HCT116 (cell line): ENCODE measurements around the gene TNXB. TPM values are rescaled to one million over a fixed set of nuclear protein-coding genes. Genes with fewer than 3 reads are reported as not detected.
"Not testable (repeated sequence)": the region's sequence is repeated elsewhere in the genome, so short reads cannot be mapped to it uniquely, and the experiment has no call there.

Experiments
- ATAC-seq: fragments of 200-7000 bp; cut with Tn5 transposase; 2 replicates; pipeline ENCODE4 v1.9.1; 2020; ENCODE audit warnings: mild to moderate bottlenecking, moderate library complexity
- BruUV-seq: library from RNA; stranded (reverse); fragments of 400-500 nt; replicated peaks from 2 replicates; lab custom pipeline; 2021; lab: Mats Ljungman, UMichigan
- CTCF ChIA-PET: fragments of 300-600 bp; sonication (Branson Sonifier 250); formaldehyde crosslinking; loops from one replicate; lab custom pipeline; 2021; ENCODE audit warnings: antibody characterized with exemption; lab: Charles Lee
- POLR2A ChIA-PET: fragments of 300-600, 350-600 bp; sonication (Branson Sonifier 250); formaldehyde crosslinking; loops from one replicate; lab custom pipeline; 2021; ENCODE audit warnings: antibody characterized with exemption; lab: Charles Lee
- RAD21 ChIA-PET, 2 experiments: fragments of 300-600 bp; sonication (Branson Sonifier 250); formaldehyde crosslinking; loops; one replicate each; lab custom pipeline; 2023; ENCODE audit warnings: low total read pairs in 2 of 2; ENCODE audit not compliant: uncharacterized antibody in 2 of 2, unreplicated experiment in 2 of 2, low non-redundant PET in 1 of 2; lab: Charles Lee
- DNase-seq: peaks from one replicate; pipeline ENCODE4 v3.0.0-alpha.2; 2010; ENCODE audit warnings: low read depth, low spot score
- H2AFZ ChIP-seq: fragments of 200-600 bp; shearing (Covaris generic), sonication (generic); 2 replicates; pipeline ENCODE4 v1.6.1; 2017; ENCODE audit warnings: low read depth, mixed run types, mixed read lengths, antibody characterized with exemption, low read length; ENCODE audit not compliant: poor library complexity, severe bottlenecking
- H3K27ac ChIP-seq: 2 replicates; pipeline ENCODE4 v1.5.1; 2012; ENCODE audit warnings: low read depth, low read length
- H3K27me3 ChIP-seq: fragments of 200-600 bp; sonication (generic); 2 replicates; pipeline ENCODE4 v1.6.1; 2016; ENCODE audit warnings: mixed run types, low read length, mixed read lengths; ENCODE audit not compliant: insufficient read depth
- H3K36me3 ChIP-seq, 2 experiments: fragments of 200-500 bp in 1 of 2; fragments of 200-600 bp in 1 of 2; sonication (Bioruptor generic) in 1 of 2; sonication (generic) in 1 of 2; 2 replicates each; pipeline versions ENCODE4 v1.5.1 to v1.6.1; 2014 to 2016; ENCODE audit warnings: low read length in 2 of 2, inconsistent platforms in 1 of 2, mixed read lengths in 1 of 2, mixed run types in 1 of 2; ENCODE audit not compliant: insufficient read depth in 2 of 2, control insufficient read depth in 1 of 2
- H3K4me1 ChIP-seq, 2 experiments: fragments of 200-600 bp in 1 of 2; sonication (generic) in 1 of 2; 2 replicates each; pipeline versions ENCODE4 v1.5.1 to v1.6.1; 2012 to 2017; ENCODE audit warnings: low read length in 2 of 2, inconsistent platforms in 1 of 2, mild to moderate bottlenecking in 1 of 2, mixed read lengths in 1 of 2, mixed run types in 1 of 2, moderate library complexity in 1 of 2; ENCODE audit not compliant: insufficient read depth in 2 of 2, control insufficient read depth in 1 of 2
- H3K4me2 ChIP-seq: fragments of 200-600 bp; sonication (generic); 2 replicates; pipeline ENCODE4 v1.6.1; 2017; ENCODE audit warnings: mixed run types, low read length, mixed read lengths
- H3K4me3 ChIP-seq, 2 experiments: fragments of 200-600 bp in 1 of 2; sonication (generic) in 1 of 2; replicated peaks in 1 of 2; 2 replicates each; pipeline ENCODE4 v1.5.1; 2011 to 2016; ENCODE audit warnings: low read length in 2 of 2, control low read depth in 1 of 2, low read depth in 1 of 2, mild to moderate bottlenecking in 1 of 2, mixed read lengths in 1 of 2, mixed run types in 1 of 2
- H3K79me2 ChIP-seq: fragments of 200-600 bp; sonication (generic); 2 replicates; pipeline ENCODE4 v1.6.1; 2017; ENCODE audit warnings: mild to moderate bottlenecking, mixed run types, low read length, moderate library complexity, mixed read lengths; ENCODE audit not compliant: insufficient read depth
- H3K9ac ChIP-seq: fragments of 200-600 bp; sonication (generic); 2 replicates; pipeline ENCODE4 v1.6.1; 2016; ENCODE audit warnings: low read length, mixed read lengths
- H3K9me2 ChIP-seq: fragments of 200-600 bp; sonication (generic), shearing (Covaris generic); 2 replicates; pipeline ENCODE4 v1.6.1; 2017; ENCODE audit warnings: mixed run types, mild to moderate bottlenecking, moderate library complexity; ENCODE audit not compliant: insufficient read depth
- H3K9me3 ChIP-seq, 2 experiments: fragments of 200-500 bp in 1 of 2; fragments of 200-600 bp in 1 of 2; sonication (Bioruptor generic) in 1 of 2; sonication (generic) in 1 of 2; 2 replicates each; pipeline ENCODE4 v1.6.1; 2014 to 2017; ENCODE audit warnings: low read length in 2 of 2, mixed read lengths in 2 of 2, inconsistent platforms in 1 of 2, low read depth in 1 of 2, mild to moderate bottlenecking in 1 of 2, mixed run types in 1 of 2, moderate library complexity in 1 of 2; ENCODE audit not compliant: control insufficient read depth in 1 of 2, insufficient read depth in 1 of 2
- H4K20me1 ChIP-seq: fragments of 200-600 bp; sonication (generic), shearing (Covaris generic); 2 replicates; pipeline ENCODE4 v1.6.1; 2017; ENCODE audit warnings: mixed run types, mild to moderate bottlenecking, moderate library complexity; ENCODE audit not compliant: insufficient read depth
- intact Hi-C: fragments of 100-400 bp; cut with micrococcal nuclease; formaldehyde crosslinking; loops from 2 replicates; pipeline ENCODE4 v1.10.0; 2022
- total RNA-seq: library from RNA; stranded (reverse); gene quantifications from one replicate; pipeline ENCODE4 v1.2.1, GENCODE V29; 2021; ENCODE audit not compliant: unreplicated experiment

The TNXB gene
- total RNA-seq, 1 experiment from 2014 or later = 8.5 TPM

DNA sequence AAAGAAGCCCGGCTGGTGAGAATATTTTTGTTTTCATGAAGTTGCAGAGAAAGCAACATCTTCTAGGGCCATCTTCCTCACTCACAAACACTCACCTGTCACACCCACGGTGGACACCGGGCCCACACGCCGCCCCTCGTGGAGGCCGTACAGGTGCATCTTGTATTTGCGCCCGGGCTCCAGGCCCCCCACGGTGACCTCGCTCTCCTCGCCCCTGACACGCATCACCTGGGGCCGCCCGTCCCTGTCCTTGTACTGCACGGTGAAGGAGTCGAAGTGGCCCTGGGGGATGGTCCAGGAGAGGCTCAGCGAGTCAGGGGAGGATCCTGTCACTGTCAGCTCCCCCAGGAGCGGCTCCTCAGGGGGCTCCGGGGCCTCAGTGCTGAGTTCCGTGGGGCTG lies 53.4 kb downstream of the TNXB start:
- POLR2A ChIA-PET, BruUV-seq, ATAC-seq, H3K9ac ChIP-seq, H3K4me2 ChIP-seq, H3K27ac ChIP-seq, DNase-seq, H3K79me2 ChIP-seq, H3K27me3 ChIP-seq, H3K4me1 ChIP-seq, H3K9me3 ChIP-seq, intact Hi-C loops, H3K36me3 ChIP-seq, H3K4me3 ChIP-seq, H4K20me1 ChIP-seq, CTCF ChIA-PET, H2AFZ ChIP-seq, RAD21 ChIA-PET, H3K9me2 ChIP-seq: not testable (repeated sequence)

DNA sequence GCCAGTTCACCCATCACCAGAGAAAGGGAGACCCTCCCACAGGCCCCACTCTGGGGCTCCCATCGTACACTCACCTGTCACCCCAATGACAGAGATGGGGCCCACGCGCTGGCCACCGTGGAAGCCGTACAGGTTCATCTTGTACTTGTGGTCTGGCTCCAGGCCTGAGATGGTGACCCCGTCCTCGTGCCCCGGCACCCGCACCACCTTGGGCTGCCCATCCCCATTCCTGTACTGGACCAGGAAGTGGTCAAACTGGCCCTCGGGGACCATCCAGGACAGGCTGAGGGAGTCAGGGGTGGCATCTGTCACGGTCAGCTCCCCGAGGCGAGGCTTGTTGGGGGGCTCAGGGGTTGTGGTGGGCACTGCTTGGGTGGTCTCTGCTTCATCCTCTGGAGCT lies 55.8 kb downstream of the TNXB start:
- H2AFZ ChIP-seq, H3K4me3 ChIP-seq, H3K27me3 ChIP-seq, BruUV-seq, DNase-seq, H3K4me2 ChIP-seq, intact Hi-C loops, RAD21 ChIA-PET, ATAC-seq, H4K20me1 ChIP-seq, H3K9ac ChIP-seq, H3K9me2 ChIP-seq, POLR2A ChIA-PET, H3K9me3 ChIP-seq, H3K27ac ChIP-seq, H3K36me3 ChIP-seq, H3K79me2 ChIP-seq, CTCF ChIA-PET, H3K4me1 ChIP-seq: not testable (repeated sequence)

DNA sequence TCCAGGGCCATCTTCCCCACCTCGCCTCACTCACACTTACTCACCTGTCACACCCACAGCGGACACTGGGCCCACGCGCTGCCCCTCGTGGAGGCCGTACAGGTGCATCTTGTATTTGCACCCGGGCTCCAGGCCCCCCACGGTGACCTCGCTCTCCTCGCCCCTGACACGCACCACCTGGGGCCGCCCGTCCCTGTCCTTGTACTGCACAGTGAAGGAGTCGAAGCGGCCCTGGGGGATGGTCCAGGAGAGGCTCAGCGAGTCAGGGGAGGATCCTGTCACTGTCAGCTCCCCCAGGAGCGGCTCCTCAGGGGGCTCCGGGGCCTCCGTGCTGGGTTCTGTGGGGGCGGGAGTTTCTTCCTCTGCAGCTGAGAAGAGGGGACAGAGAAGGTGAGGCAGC lies 56.5 kb downstream of the TNXB start:
- H3K27me3 ChIP-seq, H2AFZ ChIP-seq, H3K4me3 ChIP-seq, DNase-seq, ATAC-seq, POLR2A ChIA-PET, H4K20me1 ChIP-seq, H3K9me3 ChIP-seq, H3K4me2 ChIP-seq, CTCF ChIA-PET, H3K27ac ChIP-seq, BruUV-seq, H3K79me2 ChIP-seq, RAD21 ChIA-PET, intact Hi-C loops, H3K4me1 ChIP-seq, H3K36me3 ChIP-seq, H3K9ac ChIP-seq, H3K9me2 ChIP-seq: not testable (repeated sequence)
